ENCODE data around the gene RAB40A.

The RAB40A gene

DNA sequence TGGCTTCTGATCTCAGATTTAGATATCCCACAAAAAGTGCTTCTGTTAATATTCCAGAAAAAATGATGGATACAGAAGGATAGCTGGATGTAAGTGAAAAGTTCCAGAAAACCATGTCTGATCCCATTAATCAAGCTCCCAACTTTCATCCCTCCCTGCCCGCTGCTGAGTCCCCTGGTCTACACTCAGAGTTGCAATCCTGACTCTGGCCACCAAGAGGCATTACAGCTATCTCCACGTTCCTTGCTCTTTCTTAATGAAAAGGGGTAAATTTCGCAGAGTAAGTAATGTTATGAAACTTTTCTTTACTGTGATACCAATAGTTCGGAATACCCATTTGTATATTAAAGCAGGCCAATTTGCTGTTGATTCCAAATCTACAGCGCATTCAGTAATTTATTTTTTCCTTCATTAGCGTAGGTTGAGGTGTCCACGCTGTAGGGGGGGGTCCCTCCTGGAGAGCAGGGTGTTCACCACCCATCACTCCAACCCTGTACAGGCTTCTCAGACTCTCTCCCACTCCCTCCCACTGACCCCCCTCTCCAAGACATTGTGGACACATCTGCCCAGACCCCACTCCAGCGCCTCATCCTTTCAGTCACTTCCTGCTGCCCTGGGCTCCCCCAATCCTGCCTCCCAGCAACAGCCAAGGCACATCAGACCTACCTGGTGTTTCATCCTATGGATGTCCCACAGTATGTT, 55.1 kb downstream of the RAB40A start (continued):
- TF ChIP-seq, protein P1, sequence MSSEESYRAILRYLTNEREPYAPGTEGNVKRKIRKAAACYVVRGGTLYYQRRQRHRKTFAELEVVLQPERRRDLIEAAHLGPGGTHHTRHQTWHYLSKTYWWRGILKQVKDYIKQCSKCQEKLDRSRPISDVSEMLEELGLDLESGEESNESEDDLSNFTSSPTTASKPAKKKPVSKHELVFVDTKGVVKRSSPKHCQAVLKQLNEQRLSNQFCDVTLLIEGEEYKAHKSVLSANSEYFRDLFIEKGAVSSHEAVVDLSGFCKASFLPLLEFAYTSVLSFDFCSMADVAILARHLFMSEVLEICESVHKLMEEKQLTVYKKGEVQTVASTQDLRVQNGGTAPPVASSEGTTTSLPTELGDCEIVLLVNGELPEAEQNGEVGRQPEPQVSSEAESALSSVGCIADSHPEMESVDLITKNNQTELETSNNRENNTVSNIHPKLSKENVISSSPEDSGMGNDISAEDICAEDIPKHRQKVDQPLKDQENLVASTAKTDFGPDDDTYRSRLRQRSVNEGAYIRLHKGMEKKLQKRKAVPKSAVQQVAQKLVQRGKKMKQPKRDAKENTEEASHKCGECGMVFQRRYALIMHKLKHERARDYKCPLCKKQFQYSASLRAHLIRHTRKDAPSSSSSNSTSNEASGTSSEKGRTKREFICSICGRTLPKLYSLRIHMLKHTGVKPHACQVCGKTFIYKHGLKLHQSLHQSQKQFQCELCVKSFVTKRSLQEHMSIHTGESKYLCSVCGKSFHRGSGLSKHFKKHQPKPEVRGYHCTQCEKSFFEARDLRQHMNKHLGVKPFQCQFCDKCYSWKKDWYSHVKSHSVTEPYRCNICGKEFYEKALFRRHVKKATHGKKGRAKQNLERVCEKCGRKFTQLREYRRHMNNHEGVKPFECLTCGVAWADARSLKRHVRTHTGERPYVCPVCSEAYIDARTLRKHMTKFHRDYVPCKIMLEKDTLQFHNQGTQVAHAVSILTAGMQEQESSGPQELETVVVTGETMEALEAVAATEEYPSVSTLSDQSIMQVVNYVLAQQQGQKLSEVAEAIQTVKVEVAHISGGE (tag by site-specific recombination; conservative IDR thresholded peaks at IDR 0.05; ENCODE audit: low read depth) = no peak
- TF ChIP-seq ZNF707 (tag by site-specific recombination; IDR thresholded peaks at IDR 0.05) (no peak), ZNF211 (tag by site-specific recombination; IDR thresholded peaks at IDR 0.05; ENCODE audit: low read depth) (no peak), ZNF292 (tag by site-specific recombination; IDR thresholded peaks at IDR 0.05; ENCODE audit: borderline replicate concordance, low read depth) (no peak), ZNF132 (tag by site-specific recombination; IDR thresholded peaks at IDR 0.05; ENCODE audit: borderline replicate concordance) (no peak), ZNF776 (tag by site-specific recombination; IDR thresholded peaks at IDR 0.05; ENCODE audit: borderline replicate concordance) (no peak), PRDM1 (tag by site-specific recombination; IDR thresholded peaks at IDR 0.05) (peak; percentile 47; the same call in 1 of the 2 replicates), ZBTB1 (tag by site-specific recombination; IDR thresholded peaks at IDR 0.05) (no peak), ZFP3 (tag by site-specific recombination; IDR thresholded peaks at IDR 0.05; ENCODE audit: low read depth) (no peak), KLF9 (tag by site-specific recombination; IDR thresholded peaks at IDR 0.05; ENCODE audit: low read depth) (no peak), ZNF423 (tag by site-specific recombination; IDR thresholded peaks at IDR 0.05) (0 out of 2 replicates have a peak, but pooled peaks have one; percentile 26), GLIS1 (tag by site-specific recombination; IDR thresholded peaks at IDR 0.05) (peak; percentile 63), ZNF274 (IDR thresholded peaks at IDR 0.05; ENCODE audit: low read length) (no peak), ZNF274 (tag by site-specific recombination; IDR thresholded peaks at IDR 0.05; ENCODE audit: borderline replicate concordance) (no peak), ZNF530 (tag by site-specific recombination; IDR thresholded peaks at IDR 0.05; ENCODE audit: low read depth) (no peak), SALL2 (tag by site-specific recombination; IDR thresholded peaks at IDR 0.05; ENCODE audit: borderline replicate concordance) (no peak), SETDB1 (IDR thresholded peaks at IDR 0.05; ENCODE audit: insufficient read length, low read length) (no peak), ZNF501 (tag by site-specific recombination; IDR thresholded peaks at IDR 0.05) (no peak)
- TF ChIP-seq, protein P2, sequence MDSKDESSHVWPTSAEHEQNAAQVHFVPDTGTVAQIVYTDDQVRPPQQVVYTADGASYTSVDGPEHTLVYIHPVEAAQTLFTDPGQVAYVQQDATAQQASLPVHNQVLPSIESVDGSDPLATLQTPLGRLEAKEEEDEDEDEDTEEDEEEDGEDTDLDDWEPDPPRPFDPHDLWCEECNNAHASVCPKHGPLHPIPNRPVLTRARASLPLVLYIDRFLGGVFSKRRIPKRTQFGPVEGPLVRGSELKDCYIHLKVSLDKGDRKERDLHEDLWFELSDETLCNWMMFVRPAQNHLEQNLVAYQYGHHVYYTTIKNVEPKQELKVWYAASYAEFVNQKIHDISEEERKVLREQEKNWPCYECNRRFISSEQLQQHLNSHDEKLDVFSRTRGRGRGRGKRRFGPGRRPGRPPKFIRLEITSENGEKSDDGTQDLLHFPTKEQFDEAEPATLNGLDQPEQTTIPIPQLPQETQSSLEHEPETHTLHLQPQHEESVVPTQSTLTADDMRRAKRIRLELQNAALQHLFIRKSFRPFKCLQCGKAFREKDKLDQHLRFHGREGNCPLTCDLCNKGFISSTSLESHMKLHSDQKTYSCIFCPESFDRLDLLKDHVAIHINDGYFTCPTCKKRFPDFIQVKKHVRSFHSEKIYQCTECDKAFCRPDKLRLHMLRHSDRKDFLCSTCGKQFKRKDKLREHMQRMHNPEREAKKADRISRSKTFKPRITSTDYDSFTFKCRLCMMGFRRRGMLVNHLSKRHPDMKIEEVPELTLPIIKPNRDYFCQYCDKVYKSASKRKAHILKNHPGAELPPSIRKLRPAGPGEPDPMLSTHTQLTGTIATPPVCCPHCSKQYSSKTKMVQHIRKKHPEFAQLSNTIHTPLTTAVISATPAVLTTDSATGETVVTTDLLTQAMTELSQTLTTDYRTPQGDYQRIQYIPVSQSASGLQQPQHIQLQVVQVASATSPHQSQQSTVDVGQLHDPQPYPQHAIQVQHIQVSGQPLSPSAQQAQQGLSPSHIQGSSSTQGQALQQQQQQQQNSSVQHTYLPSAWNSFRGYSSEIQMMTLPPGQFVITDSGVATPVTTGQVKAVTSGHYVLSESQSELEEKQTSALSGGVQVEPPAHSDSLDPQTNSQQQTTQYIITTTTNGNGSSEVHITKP (tag by site-specific recombination; IDR thresholded peaks at IDR 0.05) = peak; percentile 16; the same call in 1 of the 2 replicates
- TF ChIP-seq, protein P3, sequence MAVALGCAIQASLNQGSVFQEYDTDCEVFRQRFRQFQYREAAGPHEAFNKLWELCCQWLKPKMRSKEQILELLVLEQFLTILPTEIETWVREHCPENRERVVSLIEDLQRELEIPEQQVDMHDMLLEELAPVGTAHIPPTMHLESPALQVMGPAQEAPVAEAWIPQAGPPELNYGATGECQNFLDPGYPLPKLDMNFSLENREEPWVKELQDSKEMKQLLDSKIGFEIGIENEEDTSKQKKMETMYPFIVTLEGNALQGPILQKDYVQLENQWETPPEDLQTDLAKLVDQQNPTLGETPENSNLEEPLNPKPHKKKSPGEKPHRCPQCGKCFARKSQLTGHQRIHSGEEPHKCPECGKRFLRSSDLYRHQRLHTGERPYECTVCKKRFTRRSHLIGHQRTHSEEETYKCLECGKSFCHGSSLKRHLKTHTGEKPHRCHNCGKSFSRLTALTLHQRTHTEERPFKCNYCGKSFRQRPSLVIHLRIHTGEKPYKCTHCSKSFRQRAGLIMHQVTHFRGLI (tag by site-specific recombination; IDR thresholded peaks at IDR 0.05) = no peak
- TF ChIP-seq, protein P4, sequence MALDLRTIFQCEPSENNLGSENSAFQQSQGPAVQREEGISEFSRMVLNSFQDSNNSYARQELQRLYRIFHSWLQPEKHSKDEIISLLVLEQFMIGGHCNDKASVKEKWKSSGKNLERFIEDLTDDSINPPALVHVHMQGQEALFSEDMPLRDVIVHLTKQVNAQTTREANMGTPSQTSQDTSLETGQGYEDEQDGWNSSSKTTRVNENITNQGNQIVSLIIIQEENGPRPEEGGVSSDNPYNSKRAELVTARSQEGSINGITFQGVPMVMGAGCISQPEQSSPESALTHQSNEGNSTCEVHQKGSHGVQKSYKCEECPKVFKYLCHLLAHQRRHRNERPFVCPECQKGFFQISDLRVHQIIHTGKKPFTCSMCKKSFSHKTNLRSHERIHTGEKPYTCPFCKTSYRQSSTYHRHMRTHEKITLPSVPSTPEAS (tag by site-specific recombination; IDR thresholded peaks at IDR 0.05) = 0 out of 2 replicates have a peak, but pooled peaks have one; percentile 3
- TF ChIP-seq, protein P5, sequence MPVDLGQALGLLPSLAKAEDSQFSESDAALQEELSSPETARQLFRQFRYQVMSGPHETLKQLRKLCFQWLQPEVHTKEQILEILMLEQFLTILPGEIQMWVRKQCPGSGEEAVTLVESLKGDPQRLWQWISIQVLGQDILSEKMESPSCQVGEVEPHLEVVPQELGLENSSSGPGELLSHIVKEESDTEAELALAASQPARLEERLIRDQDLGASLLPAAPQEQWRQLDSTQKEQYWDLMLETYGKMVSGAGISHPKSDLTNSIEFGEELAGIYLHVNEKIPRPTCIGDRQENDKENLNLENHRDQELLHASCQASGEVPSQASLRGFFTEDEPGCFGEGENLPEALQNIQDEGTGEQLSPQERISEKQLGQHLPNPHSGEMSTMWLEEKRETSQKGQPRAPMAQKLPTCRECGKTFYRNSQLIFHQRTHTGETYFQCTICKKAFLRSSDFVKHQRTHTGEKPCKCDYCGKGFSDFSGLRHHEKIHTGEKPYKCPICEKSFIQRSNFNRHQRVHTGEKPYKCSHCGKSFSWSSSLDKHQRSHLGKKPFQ (tag by site-specific recombination; IDR thresholded peaks at IDR 0.05) = no peak
